SK-N-MC (cell line): ENCODE results near the gene TMEM132C.

Experiments used
- DNase-seq: peaks from one replicate; pipeline ENCODE4 v3.0.0-alpha.2; 2011; ENCODE audit warnings: low read depth, low spot score
- H3K27ac ChIP-seq: fragments of 200-600 bp; sonication (generic); 2 replicates; pipeline ENCODE4 v1.5.1; 2016; ENCODE audit warnings: mixed run types
- H3K36me3 ChIP-seq: fragments of 200-600 bp; sonication (generic); 2 replicates; pipeline ENCODE4 v1.6.1; 2017; ENCODE audit warnings: antibody characterized with exemption, low read length, mixed read lengths; ENCODE audit not compliant: insufficient read depth
- H3K4me3 ChIP-seq: fragments of 200-600 bp; sonication (generic); 2 replicates; pipeline ENCODE4 v1.5.1; 2016
- H3K9ac ChIP-seq: fragments of 200-600 bp; sonication (generic); 2 replicates; pipeline ENCODE4 v1.8.0; 2017; ENCODE audit warnings: mixed run types, mixed read lengths; ENCODE audit not compliant: insufficient read length
- H3K9me3 ChIP-seq: fragments of 200-600 bp; sonication (generic); 2 replicates; pipeline ENCODE4 v1.6.1; 2017; ENCODE audit warnings: low read depth, mild to moderate bottlenecking, antibody characterized with exemption, low read length, moderate library complexity, mixed read lengths
- EZH2 ChIP-seq: fragments of 200-600 bp; sonication (generic); IDR thresholded peaks from one replicate; pipeline ENCODE4 v1.6.1; 2017; ENCODE audit warnings: antibody characterized with exemption
- FOXP2 ChIP-seq: optimal IDR thresholded peaks from 2 replicates; pipeline ENCODE3; 2011; ENCODE audit warnings: mild to moderate bottlenecking, moderate library complexity; ENCODE audit not compliant: insufficient read depth; ENCODE audit errors: extremely low read length, control extremely low read depth
- POLR2AphosphoS5 ChIP-seq: IDR thresholded peaks from 2 replicates; pipeline ENCODE4 v1.6.1; 2012; ENCODE audit warnings: mild to moderate bottlenecking, low read depth, low read length, borderline replicate concordance

The TMEM132C gene

DNA sequence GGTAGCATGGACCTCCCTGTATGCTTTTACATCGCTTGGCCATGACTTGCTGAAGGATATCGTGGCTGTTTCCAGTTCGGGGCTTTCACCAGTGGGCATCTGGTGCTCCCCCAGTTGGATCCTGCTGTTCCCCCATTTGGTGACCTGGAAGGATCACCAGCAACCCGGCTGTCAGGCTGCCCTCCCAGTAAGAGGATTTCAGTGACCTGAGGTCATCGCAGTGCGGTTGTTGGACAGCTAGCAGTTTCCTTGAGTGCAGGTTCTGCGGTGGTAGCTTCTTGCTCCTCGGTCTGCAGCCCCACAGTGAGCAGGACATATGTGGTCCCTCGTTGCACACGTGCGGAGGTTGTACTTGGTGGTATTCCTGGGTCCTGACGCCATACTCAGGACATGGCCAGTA is 58.7 kb downstream of the TMEM132C start:
- no peak overlapping the region for H3K4me3 ChIP-seq
- H3K9ac ChIP-seq: no peak overlapping the region
- H3K9me3 ChIP-seq: no peaks in the 10 kb centered on the region
- TF ChIP-seq EZH2: no peak
- TF ChIP-seq POLR2AphosphoS5: no peak
- no peak for TF ChIP-seq FOXP2
- no peak overlapping the region for H3K27ac ChIP-seq
- DNase-seq: no peak
- no peaks in the 10 kb centered on the region for H3K36me3 ChIP-seq

DNA sequence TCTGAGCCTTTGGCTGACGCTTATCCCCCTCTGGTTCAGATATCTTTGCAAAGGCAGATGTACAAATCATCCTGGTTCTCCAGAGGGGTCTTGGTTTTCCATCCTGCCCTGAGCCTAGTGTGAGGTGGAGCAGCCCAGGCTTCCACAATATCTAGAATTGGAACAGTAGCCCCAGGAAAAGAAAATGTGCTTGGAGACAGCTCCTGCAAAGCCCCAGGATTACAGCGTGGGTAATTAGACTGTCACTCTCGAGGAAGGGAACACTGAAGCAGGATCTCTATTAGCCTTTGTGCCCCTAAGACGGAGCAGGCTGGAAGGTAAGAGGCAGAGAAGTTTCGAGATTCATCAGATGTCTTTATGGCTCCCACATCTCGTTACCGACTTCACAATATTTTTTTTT is 59.4 kb downstream of the TMEM132C start:
- H3K27ac ChIP-seq: no peak overlapping the region
- no peak overlapping the region for H3K4me3 ChIP-seq
- H3K36me3 ChIP-seq: no peaks in the 10 kb centered on the region
- no peak for TF ChIP-seq POLR2AphosphoS5
- TF ChIP-seq FOXP2: no peak
- TF ChIP-seq EZH2: no peak
- no peaks in the 10 kb centered on the region for H3K9me3 ChIP-seq
- no peak for DNase-seq
- H3K9ac ChIP-seq: no peak overlapping the region

DNA sequence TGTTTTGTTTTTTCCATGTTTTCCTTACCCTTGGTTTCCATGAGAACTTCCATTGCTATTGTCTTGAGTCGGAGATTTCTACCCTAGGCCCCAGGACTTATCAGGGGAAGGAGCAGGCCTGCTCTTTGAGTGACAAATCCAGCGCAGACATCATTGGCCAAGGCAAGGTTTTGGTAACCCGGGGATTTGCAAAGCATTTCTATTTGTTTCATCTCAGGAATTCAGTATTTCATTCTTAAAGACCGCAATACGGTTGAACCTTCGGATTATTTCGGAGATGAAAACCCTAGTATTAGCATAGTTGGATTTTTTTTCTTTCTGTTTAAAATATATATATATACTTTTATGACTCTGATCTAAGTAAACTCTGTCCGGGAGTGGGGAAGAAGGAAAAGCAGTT is 62.0 kb downstream of the TMEM132C start:
- Histone ChIP-seq H3K4me3 (no peak overlapping the region), H3K9ac (no peak overlapping the region), H3K27ac (no peak overlapping the region), H3K9me3 (no peaks in the 10 kb centered on the region), H3K36me3 (no peaks in the 10 kb centered on the region)
- DNase-seq: no peak
- TF ChIP-seq POLR2AphosphoS5 (no peak), EZH2 (no peak), FOXP2 (no peak)

DNA sequence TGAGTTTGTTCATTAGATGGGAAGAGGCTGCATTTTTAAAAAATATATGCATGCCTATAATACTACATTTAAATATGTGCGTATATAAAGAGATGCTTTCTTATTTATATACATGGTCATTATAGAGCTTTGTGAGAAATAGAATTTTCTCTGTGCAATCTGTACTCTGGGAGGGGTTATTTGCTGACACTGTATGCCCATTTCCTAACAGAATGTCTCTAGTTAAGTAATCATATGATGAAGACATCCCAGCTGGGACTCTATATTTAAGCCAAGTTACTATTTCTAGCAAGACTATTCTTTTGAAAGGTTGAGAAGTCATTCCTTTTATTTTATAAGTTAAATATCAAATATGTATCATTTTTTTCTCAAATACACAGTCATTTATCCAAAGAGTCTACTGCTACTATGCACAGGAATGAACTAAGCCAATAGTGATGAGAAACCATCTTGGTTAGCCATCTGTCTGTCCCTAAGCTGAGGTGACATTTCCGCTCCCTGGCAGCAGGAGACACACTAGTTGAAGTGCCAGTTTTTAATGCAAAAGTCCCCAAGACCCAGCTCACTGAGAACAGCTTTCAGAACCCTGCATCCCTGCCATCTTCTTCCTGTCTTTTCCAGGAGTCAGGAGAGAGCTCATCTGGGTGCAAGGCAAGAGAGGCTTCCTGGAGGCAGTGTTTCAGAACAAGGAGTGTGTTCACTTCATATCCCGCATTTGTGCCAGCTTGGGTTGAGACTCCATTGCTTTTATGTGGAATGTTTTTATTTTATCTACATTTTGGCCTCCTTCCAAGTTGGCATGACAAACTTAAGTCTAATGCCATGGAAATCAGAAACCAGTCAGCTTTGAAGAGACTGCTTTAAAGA is 69.5 kb downstream of the TMEM132C start:
- DNase-seq: no peak
- H3K4me3 ChIP-seq: no peak overlapping the region
- TF ChIP-seq FOXP2: no peak
- TF ChIP-seq POLR2AphosphoS5: no peak
- no peak for TF ChIP-seq EZH2
- no peaks in the 10 kb centered on the region for H3K9me3 ChIP-seq
- H3K36me3 ChIP-seq: no peaks in the 10 kb centered on the region
- no peak overlapping the region for H3K27ac ChIP-seq
- H3K9ac ChIP-seq: no peak overlapping the region

DNA sequence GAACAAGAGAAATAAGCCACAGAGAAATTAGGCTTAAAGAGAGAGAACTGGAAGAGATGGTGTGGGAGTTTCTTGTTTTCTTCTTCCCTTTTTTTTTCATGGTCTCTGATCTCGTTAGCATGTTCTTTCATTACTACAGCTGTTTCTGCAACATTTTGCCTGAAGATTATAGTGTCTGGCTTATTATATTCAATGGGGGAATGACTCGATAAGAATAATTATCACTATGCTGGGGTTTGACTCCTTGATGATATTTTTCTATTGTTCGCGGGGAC is 70.0 kb downstream of the TMEM132C start:
- TF ChIP-seq EZH2: no peak
- no peak for TF ChIP-seq POLR2AphosphoS5
- no peak for TF ChIP-seq FOXP2

DNA sequence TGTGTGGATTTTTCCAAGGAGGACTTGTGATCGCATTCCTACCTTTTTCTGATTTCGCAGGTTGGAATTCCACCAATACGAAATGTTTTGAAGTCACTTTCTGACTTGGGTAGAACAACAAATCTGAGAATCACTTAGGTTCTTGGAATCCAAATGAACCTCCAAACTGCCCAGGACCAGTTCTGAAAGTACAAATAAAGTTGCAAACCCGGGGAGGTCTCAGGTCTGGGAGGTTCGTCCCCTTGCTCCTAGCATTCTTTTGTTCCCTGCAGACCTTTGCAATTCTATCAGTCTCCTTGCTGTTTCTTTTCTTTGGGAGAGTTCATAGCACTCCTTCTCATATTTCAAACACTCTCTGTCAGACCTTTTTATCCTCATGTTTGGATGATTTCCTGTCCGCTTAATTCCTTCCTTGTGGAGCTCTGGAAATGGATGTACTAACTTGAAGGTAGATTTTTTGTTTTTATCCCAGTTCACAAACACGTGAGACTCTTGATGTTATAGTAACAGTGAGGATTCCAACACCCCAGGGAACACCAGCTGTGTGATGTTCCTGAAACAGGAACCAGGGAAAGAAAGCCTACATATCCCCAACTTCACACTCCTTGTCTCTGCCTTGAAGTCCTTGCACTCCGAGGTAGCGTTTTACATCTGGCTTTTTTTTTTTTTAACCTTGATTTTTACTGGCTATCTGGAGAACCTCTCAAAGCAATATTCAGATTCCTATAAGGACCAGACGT is 70.6 kb downstream of the TMEM132C start:
- H3K36me3 ChIP-seq: no peaks in the 10 kb centered on the region
- H3K9me3 ChIP-seq: no peaks in the 10 kb centered on the region
- no peak overlapping the region for H3K4me3 ChIP-seq
- no peak overlapping the region for H3K9ac ChIP-seq
- DNase-seq: no peak
- no peak overlapping the region for H3K27ac ChIP-seq
- TF ChIP-seq POLR2AphosphoS5 (no peak), FOXP2 (no peak), EZH2 (no peak)

More for the DNA sequence above, 70.0 kb downstream of the TMEM132C start:
- Histone ChIP-seq H3K9me3 (no peaks in the 10 kb centered on the region), H3K9ac (no peak overlapping the region), H3K36me3 (no peaks in the 10 kb centered on the region), H3K4me3 (no peak overlapping the region), H3K27ac (no peak overlapping the region)
- DNase-seq: no peak

DNA sequence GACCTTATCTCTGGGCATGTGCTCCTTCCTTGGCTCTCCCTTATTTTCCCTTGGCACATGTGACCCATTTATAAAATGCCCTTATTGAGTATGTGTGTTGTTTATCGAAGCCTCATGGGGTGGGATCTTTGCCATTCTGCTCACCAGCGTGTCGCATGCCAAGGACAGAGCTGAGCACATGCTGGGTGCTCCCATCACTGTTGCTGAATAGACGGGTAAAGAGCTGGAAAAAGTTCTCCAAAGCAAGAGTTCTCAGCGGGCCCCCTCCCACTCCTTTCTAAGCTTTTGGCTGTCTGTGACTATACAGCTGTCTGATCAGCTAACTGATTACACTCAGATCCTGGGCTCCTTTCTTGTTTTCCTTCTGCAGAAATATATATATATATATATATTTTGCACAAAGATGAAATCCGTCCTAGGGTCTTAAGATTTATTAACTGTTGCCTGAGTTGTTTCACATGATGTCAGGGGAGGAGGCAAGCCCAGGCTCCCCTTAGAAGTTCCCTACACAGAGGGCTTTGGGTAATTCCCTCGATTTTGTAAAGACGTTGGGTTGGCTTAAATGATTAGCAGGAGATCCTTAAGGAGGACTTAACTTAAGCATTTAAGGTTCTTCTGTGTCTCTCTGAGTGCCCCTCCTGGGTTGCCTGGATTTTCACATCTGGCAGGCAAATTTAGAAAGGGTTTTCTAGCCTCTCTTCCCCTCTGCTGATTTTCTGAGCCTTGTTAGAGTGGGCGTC is 71.6 kb downstream of the TMEM132C start:
- H3K9me3 ChIP-seq: no peaks in the 10 kb centered on the region
- H3K27ac ChIP-seq: no peak overlapping the region
- DNase-seq: no peak
- H3K9ac ChIP-seq: no peak overlapping the region
- no peaks in the 10 kb centered on the region for H3K36me3 ChIP-seq
- H3K4me3 ChIP-seq: no peak overlapping the region
- TF ChIP-seq EZH2: no peak
- TF ChIP-seq POLR2AphosphoS5: no peak

DNA sequence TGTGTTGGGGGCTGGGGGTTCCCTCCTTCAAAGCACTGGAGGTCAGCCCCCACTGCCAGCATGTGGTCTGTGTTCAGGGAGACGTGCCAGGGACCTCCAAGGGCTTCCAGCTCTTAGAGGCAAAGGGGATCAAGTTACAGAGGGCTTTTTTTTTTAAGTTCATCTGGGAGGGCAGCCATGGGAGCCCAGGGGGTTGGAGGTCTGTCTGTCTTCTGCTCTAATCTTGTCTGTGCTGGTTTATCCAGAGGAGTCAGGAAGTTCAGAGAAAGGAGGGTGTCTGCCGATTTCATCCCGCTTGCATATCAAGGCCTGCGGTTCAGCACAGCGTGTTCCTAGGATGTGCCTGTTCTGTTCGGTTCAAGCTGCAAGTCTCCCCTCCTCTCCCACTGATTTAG is 72.2 kb downstream of the TMEM132C start:
- H3K27ac ChIP-seq: no peak overlapping the region
- TF ChIP-seq EZH2: no peak
- no peak for TF ChIP-seq FOXP2
- no peak for TF ChIP-seq POLR2AphosphoS5
- H3K4me3 ChIP-seq: no peak overlapping the region
- no peak for DNase-seq
- no peak overlapping the region for H3K9ac ChIP-seq
- no peaks in the 10 kb centered on the region for H3K9me3 ChIP-seq
- H3K36me3 ChIP-seq: no peaks in the 10 kb centered on the region

DNA sequence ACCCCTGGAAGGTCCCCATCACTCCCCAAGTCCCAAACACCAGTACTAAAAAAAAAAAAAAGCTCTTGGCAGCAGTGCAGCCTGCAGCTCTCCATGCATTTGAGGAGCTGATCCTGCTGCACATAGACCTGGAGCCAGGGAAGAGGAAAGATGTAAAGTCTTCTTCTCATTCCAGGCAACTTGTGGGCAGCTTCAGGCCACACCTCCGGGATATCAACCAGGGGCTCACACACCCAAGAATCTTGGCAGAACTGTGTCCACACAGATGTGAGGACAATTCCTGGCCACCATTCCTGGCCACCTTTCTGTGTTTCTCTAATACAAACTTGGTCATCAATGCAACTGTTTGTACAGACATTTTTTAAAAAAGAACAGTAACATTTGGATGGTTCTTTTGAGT is 72.7 kb downstream of the TMEM132C start:
- TF ChIP-seq POLR2AphosphoS5: no peak
- no peak for TF ChIP-seq EZH2
- TF ChIP-seq FOXP2: no peak
- H3K4me3 ChIP-seq: no peak overlapping the region
- H3K9me3 ChIP-seq: no peaks in the 10 kb centered on the region
- no peak overlapping the region for H3K9ac ChIP-seq
- H3K36me3 ChIP-seq: no peaks in the 10 kb centered on the region
- no peak for DNase-seq
- H3K27ac ChIP-seq: no peak overlapping the region
